NCI-H446 treated with DMSO at 0.1 percent for 48 hours (cell line): ENCODE data around the gene POLH.
"Not testable (repeated sequence)": the region's sequence is repeated elsewhere in the genome, so short reads cannot be mapped to it uniquely, and the experiment has no call there.

Experiments
- DNase-seq: peaks from one replicate; lab custom pipeline; 2025; lab: John Stamatoyannopoulos, UW

The POLH gene

DNA sequence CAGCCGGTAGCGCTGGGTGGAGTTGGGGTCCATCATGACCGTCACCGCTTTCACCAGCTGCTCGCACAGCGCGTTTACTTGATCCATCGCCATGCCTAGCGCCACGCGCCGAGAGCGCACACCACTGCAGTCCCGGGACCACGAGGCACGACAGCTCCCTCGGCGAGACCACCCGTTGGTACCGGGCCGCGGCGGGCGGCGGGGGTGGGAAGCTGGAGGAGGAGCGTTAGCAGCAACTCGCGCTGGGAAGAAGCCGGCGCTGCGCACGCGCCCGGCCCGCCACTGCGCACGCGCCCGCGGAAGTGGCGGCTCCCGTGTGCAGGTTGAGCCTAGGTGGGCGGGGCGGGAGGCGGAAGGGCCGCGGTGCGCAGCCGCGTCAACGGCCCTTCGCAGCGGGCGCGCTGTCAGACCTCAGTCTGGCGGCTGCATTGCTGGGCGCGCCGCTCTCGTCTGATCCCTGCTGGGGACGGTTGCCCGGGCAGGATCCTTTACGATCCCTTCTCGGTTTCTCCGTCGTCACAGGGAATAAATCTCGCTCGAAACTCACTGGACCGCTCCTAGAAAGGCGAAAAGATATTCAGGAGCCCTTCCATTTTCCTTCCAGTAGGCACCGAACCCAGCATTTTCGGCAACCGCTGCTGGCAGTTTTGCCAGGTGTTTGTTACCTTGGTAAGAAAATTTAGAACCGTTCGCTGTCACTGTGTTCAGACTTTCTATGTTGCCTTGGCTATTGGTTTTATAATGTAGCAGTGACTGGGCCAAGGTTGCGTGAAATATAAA is at the start of gene POLH, which contains the start of gene XPO5:
Gene POLH, plus strand, starts transcription at position 414 of the 780 bp plus-strand sequence. CDS start 6,135 bp downstream, outside the sequence.
Gene XPO5, minus strand, starts transcription at position 267 of the 780 bp plus-strand sequence. Its CDS starts 174 bp downstream, at position 93.
- peak; percentile 85 for DNase-seq

DNA sequence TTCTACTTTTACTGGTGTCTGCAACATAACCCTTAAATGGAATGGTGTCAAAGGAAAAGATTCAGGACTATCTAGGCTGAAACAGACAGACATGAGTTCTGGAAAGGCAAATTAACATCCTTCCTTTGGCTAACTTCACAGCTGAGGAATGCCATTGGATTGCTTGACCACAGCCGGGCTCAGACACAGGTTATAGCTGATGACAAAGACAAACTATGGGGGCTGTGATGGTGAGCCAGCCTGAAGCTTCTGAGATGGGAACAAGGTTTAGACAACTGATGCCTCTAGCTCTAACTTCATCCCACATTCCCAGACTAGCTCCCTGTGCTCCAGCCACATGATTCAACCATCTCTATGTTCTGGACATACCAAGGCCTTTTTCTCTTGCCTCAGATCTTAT is 43.8 kb upstream of the POLH start:
- DNase-seq, result no peak

DNA sequence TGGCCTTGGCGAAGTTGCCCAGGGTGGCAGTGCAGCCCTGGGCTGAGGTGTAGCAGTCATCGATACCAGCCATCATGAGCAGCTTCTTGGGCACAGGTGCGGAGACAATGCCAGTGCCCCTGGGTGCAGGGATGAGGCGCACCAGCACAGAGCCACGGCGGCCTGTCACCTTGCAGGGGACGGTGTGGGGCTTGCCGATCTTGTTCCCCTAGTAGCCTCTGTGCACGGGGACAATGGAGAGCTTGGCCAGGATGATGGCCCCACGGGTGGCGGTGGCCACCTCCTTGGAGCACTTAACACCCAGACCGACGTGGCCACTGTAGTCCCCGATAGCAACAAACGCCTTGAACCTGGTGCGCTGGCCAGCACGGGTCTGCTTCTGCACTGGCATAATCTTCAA is 37.0 kb upstream of the POLH start:
- not testable (repeated sequence) for DNase-seq

DNA sequence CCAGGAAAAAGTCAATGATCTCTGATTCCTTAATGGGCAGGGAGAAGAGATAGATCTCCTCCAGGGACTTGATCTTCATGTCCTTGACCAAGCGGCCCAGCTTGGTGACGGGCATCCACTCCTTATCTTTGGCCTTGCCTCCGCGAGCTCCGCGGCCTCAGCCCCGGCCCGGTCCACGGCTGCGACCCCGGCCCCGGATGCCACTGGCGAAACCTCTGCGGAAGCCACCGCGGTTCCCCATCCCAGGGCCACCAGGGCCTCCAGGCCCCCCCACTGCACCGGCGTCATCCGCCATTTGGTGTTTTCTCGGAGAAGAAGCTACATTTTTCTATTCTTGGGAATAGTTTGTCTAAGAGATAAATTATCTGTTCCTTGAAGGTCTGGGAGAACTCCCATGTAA is 36.6 kb upstream of the POLH start:
- not testable (repeated sequence) for DNase-seq

DNA sequence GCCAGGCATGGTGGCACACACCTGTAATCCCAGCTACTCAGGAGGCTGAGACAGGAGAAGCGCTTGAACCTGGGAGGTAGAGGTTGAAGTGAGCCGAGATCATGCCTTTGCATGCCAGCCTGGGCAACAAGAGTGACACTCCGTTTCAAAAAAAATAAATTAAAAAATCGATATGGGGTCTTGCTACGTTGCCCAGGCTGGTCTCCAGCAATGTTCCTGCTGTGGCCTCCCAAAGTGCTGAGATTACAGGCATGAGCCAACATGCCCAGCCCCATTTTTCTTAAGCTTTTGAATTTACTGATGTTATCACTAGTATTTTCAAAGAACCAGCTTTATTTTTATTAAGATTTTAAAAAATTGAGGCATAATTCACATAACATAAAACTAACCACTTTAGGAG is 35.5 kb upstream of the POLH start:
- no peak for DNase-seq

DNA sequence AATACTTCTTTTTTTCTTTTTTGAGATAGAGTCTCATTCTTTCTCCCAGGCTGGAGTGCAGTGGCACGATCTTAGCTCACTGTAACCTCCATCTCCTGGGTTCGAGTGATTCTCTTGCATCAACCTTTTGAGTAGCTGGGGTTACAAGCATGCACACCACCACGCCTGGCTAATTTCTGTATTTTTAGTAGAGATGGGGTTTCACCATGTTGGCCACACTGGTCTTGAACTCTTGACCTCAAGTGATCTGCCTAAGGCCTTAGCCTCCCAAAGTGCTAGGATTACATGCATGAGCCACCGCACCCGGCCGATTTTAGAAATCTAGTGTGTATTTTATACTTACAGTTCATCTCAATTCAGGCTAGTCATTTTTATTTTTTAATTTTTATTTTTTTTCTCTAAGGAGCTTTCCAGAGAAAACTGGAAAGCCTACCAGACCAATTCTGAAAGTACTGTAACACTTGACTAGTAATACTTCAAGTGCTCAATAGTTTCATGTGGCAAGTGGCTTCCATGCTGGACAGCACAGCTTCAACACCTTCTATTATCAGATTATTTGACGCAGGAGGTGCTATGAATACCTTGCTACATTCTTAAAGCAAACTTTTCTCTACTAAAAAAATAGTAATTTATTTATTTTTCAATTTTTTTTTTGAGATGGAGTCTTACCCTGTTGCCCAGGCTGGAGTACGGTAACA is 34.1 kb upstream of the POLH start:
- DNase-seq, result no peak

DNA sequence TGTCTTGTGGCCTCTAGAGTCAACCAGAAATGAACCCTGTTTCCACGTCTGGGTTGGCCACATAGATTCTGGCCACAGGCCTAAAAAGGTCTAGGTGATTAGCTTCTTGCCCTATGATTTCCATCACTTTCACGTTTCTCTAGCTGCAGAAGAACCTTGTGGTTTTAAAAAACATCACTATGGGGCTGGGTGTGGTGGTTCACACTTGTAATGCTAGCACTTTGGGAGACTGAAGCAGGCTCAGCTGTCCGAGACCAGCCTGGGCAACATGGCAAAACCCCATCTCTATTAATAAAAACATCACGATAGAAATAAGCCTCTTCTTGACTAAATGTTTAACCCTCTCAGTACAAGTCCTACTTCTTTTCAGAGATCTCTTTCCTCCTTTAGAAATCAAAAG is 31.5 kb upstream of the POLH start:
- no peak for DNase-seq

DNA sequence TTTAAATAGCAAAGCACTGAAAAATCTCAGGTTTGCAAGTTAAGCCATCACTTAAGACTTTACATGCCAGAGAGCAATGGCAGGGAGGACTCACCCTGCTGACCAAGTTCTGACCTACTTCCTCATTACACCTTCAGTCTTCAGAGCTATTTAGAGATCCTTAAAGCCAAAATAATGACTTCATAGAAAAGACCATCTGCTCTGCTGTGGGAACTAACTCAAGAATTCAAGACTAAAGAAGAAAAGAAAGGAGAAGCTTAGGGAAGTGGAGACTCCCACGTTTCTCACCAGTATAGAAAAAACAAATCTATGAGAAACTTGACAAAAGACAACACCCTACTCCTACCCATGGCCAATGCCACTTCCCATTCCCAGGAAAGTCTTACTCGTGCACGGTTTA is 28.8 kb upstream of the POLH start:
- no peak for DNase-seq

DNA sequence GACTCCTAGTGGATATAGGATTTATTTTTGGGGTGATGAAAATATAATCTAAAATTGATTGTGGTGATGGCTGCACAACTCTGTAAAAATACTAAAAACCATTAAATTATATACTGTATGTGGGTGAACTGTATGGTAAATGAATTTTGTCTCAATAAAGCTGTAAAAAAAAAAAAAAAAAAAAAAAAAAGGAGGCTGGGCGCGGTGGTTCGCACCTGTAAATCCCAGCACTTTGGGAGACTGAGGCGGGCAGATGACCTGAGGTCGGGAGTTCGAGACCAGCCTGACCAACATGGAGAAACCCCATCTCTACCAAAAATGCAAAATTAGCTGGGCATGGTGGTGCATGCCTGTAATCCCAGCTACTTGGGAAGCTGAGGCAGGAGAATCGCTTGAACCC is 18.4 kb upstream of the POLH start:
- not testable (repeated sequence) for DNase-seq

DNA sequence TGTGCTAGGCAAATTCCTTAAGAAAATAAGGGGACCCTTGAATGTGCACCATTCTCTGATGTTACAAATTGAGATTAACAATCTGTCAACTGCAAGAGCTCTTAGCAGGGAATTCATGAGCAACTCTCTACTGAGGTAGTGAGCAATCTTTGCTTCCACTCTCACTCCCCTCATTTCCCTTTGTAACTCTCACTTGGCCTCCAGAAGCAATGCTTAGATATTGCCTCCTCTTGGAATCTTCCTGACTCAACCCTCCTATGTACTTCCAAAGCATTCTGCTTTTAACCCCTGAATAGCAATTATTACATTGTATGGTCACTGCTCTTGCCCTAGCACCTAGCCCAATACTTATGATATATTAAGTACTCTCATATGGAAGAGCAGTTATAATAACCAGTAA is 16.7 kb upstream of the POLH start:
- no peak for DNase-seq

DNA sequence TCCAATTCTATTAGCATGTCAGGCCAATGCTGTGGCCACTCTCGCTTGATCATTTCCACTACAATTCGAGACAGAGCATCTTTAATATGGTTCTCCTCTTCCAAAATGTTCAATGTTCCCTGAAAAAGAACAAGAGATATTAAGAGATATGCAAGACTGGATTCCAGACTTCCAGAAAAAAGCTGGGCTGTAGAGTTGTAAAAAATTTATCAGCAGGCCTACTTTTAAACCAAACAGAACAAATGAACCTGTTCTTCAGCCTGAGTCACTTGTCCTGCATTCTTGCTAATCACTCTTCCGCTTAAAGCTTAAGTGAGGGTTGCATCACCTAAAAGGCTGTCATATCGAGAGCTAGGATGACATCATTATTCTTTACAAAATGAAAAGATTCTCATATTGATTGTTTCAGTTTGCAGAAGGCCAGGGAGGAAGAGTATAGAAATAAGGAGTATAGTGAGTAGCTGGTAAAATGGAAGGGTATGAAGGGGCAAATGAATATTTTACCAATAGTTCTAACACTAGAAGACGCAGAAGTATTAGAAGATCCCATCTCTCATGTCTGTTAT is 5.0 kb upstream of the POLH start:
- no peak for DNase-seq

DNA sequence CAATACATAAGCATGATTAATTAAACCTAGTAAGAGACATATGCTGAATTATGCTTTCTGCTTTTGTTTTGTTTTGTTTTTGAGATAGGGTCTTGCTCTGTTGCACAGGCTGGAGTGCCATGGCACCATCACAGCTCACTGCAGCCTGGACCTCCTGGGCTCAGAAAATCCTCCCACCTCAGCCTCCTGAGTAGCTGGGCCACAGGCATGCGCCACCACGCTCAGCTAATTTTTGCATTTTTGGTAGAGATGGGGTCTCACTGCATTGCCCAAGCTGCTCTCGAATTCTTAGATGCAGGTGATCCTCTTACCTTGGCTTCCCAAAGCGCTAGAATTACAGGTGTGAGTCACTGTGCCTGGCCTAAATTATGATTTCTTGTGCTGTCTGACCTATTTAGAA is 4.0 kb upstream of the POLH start:
- no peak for DNase-seq

DNA sequence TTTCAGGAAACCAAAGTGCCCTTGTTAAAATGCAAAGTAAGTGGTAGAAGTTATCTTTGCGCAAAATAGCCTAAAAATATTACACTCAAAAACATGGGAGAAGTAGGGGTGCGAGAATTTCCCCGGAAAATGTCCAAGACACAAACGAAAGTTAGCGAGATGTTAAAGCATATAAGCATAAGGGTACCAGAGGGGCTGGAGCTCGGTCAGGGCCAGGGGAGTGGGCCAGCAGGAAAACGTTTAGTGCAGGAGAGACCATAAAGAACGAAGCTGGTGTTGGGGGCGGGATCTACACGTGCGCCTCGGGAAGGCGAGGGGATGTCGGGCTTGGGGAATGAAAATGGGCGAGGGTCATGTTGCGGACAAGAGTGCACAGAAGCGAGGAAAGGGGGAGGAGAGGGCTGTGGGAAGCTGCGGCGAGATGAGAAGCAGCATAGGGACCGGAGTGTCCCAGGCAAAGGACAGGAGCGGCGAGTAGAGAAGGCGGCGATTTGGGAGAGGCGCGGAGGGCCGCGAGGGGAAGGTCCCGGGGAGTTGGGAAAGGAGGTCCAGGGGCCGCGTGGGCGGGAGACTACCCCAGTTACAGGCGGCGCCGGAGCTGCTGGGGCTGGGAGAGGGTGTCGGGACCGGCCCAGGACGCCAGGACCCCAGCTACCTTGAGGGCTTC is 747 bp upstream of the POLH start:
- no peak for DNase-seq

DNA sequence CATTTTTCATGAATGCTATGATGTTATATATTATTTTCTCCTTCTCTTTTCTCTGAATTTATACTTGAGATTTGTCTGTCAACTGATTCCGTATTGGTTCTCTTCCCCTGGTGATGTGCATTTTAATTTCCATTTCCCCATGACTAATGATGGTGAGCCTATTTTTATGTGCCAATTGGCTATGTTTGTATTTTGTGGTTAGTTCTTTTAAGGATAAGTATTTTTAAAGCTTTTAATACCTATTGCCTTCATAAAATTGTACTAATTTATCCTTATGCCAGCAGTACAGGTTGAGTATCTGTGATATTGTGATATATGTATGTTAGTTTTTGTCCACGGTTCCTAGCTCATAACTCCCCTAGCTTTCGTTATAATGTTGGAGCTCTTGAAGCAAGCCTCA is 2.8 kb downstream of the POLH start:
- no peak for DNase-seq

DNA sequence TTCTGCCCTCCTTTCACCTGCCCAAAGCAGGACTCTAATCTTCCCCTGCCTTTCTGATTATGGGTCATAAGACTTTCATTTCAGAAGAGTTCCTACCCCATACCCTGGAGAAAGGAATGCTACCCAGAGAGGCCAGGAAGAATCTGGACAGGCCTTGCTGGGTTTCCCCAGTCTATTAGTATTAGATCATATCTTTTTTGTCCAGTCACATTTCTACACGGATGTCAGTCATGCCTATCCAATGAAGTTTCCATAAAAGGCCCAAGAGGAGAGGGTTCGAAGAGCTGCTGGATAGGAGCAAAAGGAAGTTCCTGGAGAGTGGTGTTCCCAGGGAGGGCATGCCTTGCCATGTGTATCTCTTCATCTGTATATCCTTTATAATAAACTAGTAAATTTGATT is 3.2 kb downstream of the POLH start:
- no peak for DNase-seq

DNA sequence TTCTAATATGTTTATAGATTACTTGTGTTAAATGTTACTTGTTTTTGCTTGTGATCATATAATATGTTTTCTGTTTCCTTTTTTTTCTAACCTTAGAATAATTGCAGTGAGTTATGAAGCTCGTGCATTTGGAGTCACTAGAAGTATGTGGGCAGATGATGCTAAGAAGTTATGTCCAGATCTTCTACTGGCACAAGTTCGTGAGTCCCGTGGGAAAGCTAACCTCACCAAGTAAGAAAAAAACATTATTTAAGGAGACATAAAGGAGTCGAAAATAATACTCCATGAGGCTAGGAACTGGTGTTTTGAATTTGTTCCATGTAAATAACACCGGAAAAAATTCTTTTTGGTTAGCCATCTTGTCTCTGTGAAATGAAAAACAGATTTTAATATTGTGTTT is 6.9 kb downstream of the POLH start:
- DNase-seq, result no peak

DNA sequence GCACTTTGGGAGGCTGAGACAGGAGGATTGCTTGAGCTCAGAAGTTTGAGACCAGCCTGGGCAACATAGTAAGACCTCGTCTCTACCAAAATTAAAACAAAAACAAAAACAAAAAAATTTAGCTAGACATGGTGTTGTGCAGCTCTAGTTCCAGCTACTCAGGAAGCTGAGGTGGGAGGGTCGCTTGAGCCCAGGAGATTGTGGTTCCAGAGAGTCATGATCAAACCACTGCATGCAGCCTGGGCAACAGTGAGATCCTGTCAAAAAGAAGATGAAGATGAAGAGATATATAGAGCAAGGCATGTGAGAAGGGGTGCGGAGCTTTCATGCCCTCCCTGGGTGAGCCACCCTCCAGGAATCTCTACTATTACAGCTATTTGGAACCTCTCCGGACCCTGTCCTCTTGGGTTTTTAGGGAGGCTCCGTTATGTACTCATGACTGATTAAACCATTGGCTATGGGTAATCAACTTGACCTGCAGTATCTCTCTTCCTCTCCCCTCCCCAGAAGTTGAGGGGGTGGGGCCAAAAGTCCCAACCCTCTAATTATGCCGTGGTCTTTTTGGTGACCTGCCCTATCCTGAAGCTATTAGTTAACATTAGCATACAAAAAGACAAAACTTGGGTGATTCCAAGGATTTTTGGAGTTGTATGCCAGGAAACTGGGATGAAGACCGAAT is 9.0 kb downstream of the POLH start:
- DNase-seq, result no peak

DNA sequence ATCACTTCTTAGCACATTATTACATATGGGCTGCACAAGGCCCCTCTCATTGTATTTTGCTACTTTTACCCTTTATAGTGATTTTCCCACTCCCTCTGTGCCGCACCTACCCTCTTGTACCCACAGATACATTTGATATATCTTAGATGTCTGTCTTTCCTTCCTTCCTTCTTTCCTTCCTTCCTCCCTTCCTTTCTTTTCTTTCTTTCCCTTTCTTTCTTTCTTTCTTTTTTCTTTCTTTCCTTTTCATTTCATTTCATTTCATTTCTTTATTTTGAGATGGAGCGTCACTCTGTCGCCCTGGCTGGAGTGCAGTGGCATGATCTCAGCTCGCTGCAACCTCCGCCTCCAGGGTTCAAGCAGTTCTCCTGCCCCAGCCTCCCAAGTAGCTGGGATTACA is 12.2 kb downstream of the POLH start:
- DNase-seq, result no peak

DNA sequence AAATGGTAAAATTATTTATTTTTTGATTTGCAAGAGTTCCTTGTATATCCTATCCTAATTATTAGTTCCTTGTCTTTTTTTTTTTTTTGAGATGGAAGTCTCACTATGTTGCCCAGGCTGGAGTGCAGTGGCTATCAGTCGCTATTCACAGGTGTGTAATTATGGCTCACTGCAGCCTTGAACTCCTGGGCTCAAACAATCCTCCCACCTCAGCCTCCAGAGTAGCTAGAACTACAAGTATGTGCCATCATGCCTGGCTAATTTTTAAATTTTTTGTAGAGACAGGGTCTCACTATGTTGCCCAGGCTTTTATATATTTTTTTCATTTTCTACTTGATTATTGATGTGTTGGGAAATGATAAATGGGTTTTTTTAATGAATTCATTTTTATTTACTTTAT is 13.6 kb downstream of the POLH start:
- DNase-seq, result not testable (repeated sequence)

DNA sequence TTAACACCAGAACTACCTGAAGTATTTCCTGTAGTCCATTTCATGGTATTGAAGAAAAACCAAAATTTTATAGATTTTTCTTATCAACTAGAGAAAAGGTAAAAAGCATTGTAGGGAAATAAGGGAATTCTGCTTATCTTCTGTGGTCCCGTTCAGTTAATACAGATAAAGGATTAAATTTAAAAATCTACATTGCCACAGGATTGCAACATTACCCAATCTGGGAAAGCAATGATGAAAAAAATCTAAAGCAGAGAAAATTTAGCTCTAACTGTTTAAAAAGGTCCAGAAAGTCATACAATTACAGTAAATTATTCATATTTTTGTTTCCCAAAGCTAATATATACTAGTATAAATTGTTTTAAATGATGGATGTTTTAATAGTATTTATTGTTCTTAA is 18.0 kb downstream of the POLH start:
- no peak for DNase-seq

DNA sequence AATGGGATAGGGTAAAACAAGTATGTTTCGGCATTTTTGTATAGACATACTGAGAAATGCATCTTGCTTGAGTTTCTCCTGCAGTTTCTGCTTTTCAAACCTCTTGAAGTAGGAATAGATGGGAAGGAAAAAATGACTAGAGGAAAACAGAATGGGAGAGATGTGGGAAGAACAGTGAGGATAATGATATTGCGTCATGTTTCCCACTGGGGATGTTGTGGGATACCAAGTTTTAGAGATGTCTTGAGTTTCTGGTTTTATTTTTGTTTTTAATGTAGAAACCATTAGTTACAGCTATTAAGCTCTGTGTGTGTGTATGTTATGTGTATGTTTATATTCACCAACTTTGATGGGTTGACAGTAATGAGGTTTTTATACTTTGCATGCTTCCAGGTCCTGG is 24.6 kb downstream of the POLH start:
- DNase-seq, result no peak

DNA sequence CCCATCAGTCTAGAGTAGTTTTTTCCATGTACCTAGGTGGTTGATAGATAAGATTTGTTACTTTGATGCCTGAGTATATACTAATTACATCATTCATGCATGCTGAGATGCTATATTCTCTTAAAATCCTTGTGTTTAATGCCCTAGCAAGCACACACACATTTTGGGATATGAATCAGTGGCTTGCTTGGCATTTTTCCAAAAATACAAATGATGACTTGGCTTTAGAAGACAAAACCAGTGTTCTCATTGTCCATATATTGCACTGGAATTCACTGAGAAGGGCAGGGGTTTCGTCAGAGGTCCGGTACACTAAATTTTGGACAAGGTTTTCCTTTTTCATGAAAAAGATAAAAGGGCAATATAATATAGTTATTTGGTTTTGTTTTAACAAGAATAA is 28.2 kb downstream of the POLH start:
- no peak for DNase-seq
